ENCODE measurements around the gene DNMT3A. TPM values are rescaled to one million over a fixed set of nuclear protein-coding genes. Genes with fewer than 3 reads are reported as not detected.

DNMT3A gene
- polyA plus RNA-seq, 3 donors, result 70.3 to 74.3 (median 70.4) TPM

Other genes starting within 250 kb of the DNMT3A start
- 1 to 10 TPM; 5.0 to 5.8 (median 5.7) TPM for gene POMC, start 173.3 kb downstream of the DNMT3A start, polyA plus RNA-seq (ENCODE audit: insufficient read length in 3 of 3)

Measured in right renal cortex interstitium (tissue), 3 donors.